Adrenal gland (tissue), 12 donors: ENCODE data around the gene VWF. TPM values are rescaled to one million over a fixed set of nuclear protein-coding genes. Genes with fewer than 3 reads are reported as not detected.
A peak's percentile ranks its signal among the peaks of the same experiment; 100 is the strongest.

ENCODE experiments used
- DNase-seq, 7 donors: peaks; one replicate each; pipeline ENCODE4 v3.0.0-alpha.2; 2019 to 2020
- H3K27ac ChIP-seq, 5 donors: fragments of 200-600 bp; sonication (generic) in 4 of 5; 1 replicate in 3 of 5; 2 replicates in 2 of 5; pipeline versions ENCODE4 v1.5.1 to v1.8.0; 2016 to 2020; ENCODE audit warnings: mild to moderate bottlenecking in 1 of 5
- H3K27me3 ChIP-seq: fragments of 200-600 bp; 2 replicates; pipeline ENCODE4 v1.8.0; 2021
- H3K36me3 ChIP-seq, 2 donors: fragments of 200-600 bp; replicated peaks in 1 of 2; 1 replicate in 1 of 2; 2 replicates in 1 of 2; pipeline versions ENCODE4 v1.5.1 to v1.8.0; 2018 to 2022
- H3K4me1 ChIP-seq, 2 donors: fragments of 200-600 bp; replicated peaks in 1 of 2; 1 replicate in 1 of 2; 2 replicates in 1 of 2; pipeline versions ENCODE4 v1.5.1 to v1.8.0; 2018 to 2021
- H3K4me3 ChIP-seq, 4 donors: fragments of 200-600 bp; sonication (generic) in 3 of 4; one replicate each; pipeline ENCODE4 v1.5.1; 2016 to 2018
- H3K9me3 ChIP-seq, 3 donors: fragments of 200-600 bp; sonication (generic) in 1 of 3; replicated peaks in 1 of 3; 1 replicate in 2 of 3; 2 replicates in 1 of 3; pipeline versions ENCODE4 v1.5.1 to v1.8.0; 2016 to 2021
- POLR2A ChIP-seq, 2 donors: fragments of 450-650 bp; IDR thresholded peaks; one replicate each; pipeline ENCODE4 v1.6.1; 2017; ENCODE audit warnings: antibody characterized with exemption in 2 of 2, mild to moderate bottlenecking in 2 of 2, moderate library complexity in 1 of 2
- WGBS, 4 donors: extraction: QIAGEN DNeasy Blood & Tissue Kit in 2 of 4; methylation state at CpG; one replicate each; pipeline versions ENCODE4 v1.1.5 to v1.1.7; 2013 to 2017; 5-methylcytosine and 5-hydroxymethylcytosine counted together
- intact Hi-C, 2 donors: fragments of 100-400 bp; cut with DNase I; formaldehyde crosslinking; loops; one replicate each; pipeline versions ENCODE4 v1.14.1 to v1.15.0; 2022 to 2023
- polyA plus RNA-seq, 3 donors: library from polyadenylated mRNA; stranded (reverse); fragments of 200-250 nt in 2 of 3; fragments of 350-450 nt in 1 of 3; fragmentation: Illumina TruSeq in 1 of 3; extraction: RNeasy Lipid Tissue Mini Kit (QIAGEN cat#74804) in 1 of 3; gene quantifications; one replicate each; pipeline ENCODE4 v1.2.3, GENCODE V29; 2013 to 2014
- total RNA-seq, 9 donors: library from RNA; depleted of rRNA in 4 of 9; stranded (reverse); fragments of >200 nt in 4 of 9; fragments of 120-200 nt in 1 of 9; fragmentation: NEBNext Ultra II Directional in 1 of 9; extraction: Animal tissue kit (Norgen Biotek cat#: 25700) in 1 of 9; gene quantifications; one replicate each; pipeline versions ENCODE4 v1.1.0 to v1.2.4, GENCODE V29; 2013 to 2023
- TF ChIP-seq, protein P1 (sequence below), 6 experiments: fragments of 450-650 bp in 4 of 6; fragments of 200-600 bp in 2 of 6; sonication (generic) in 1 of 6; IDR thresholded peaks; 1 replicate in 5 of 6; 2 replicates in 1 of 6; pipeline versions ENCODE4 v1.5.1 to v1.8.0; 2016 to 2021; ENCODE audit warnings: antibody characterized with exemption in 6 of 6, mild to moderate bottlenecking in 2 of 6, moderate library complexity in 1 of 6
- donor health status: healthy with polysubstance abuse.
- donor health status: Bipolar disorder and iron deficiency.
- donor health status: DM: yes; HTN: yes; CAD: no.
- donor health status: DM: no; HTN: no; CAD: no.
- donor health status: DM: no; HTN: no; CAD: no.
- donor health status: DM: yes; HTN: yes; CAD: no.

Gene VWF
- total and polyA plus RNA-seq, 12 donors, result 2.0 to 60.1 (median 36.2) TPM

DNA sequence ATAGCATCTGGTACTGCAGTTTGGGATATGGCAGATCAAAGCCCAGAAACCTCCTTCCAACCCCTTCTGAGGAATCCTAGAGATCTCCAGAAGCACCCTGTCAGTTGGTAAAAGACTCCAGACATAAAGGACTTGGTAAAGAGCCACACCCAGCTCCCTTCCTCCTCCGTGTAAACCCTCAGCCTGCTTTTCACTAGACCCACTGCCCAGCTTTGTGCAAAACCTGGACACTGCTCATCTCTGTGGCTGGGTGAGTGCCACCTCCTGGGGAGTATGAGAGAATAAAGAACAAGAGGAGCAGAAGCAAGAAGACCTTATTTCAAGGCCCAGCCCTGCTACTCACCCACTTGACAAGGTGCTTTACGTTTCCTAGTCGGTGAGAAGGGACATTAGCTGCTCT is 212.5 kb downstream of the VWF start:
- Histone ChIP-seq H3K27ac (no peak overlapping the region), H3K36me3 (no peaks in the 10 kb centered on the region), H3K4me1 (no peaks in the 10 kb centered on the region), H3K27me3 (no peaks in the 10 kb centered on the region), H3K9me3 (no peaks in the 10 kb centered on the region), H3K4me3 (no peak overlapping the region)
- intact Hi-C loops, result no loop called here
- TF ChIP-seq, protein P1, sequence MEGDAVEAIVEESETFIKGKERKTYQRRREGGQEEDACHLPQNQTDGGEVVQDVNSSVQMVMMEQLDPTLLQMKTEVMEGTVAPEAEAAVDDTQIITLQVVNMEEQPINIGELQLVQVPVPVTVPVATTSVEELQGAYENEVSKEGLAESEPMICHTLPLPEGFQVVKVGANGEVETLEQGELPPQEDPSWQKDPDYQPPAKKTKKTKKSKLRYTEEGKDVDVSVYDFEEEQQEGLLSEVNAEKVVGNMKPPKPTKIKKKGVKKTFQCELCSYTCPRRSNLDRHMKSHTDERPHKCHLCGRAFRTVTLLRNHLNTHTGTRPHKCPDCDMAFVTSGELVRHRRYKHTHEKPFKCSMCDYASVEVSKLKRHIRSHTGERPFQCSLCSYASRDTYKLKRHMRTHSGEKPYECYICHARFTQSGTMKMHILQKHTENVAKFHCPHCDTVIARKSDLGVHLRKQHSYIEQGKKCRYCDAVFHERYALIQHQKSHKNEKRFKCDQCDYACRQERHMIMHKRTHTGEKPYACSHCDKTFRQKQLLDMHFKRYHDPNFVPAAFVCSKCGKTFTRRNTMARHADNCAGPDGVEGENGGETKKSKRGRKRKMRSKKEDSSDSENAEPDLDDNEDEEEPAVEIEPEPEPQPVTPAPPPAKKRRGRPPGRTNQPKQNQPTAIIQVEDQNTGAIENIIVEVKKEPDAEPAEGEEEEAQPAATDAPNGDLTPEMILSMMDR (IDR thresholded peaks at IDR 0.05), result no peak
- TF ChIP-seq POLR2A (IDR thresholded peaks at IDR 0.05), result no peak
- peak in 1 of 7 donors; percentile 24 for DNase-seq
- 51 to 68% (median 57%) methylated on average over 3 of the region's 3 CpGs for WGBS, 4 donors

GRCh38 chr12:5910790-5911548 is 213.5 kb downstream of the VWF start:
- Histone ChIP-seq H3K4me3 (no peak overlapping the region), H3K9me3 (no peaks in the 10 kb centered on the region), H3K27me3 (no peaks in the 10 kb centered on the region), H3K4me1 (no peaks in the 10 kb centered on the region), H3K27ac (no peak overlapping the region), H3K36me3 (no peaks in the 10 kb centered on the region)
- DNase-seq, result no peak
- intact Hi-C loops, result no loop called here
- no peak for TF ChIP-seq POLR2A (IDR thresholded peaks at IDR 0.05)
- TF ChIP-seq, protein P1 (IDR thresholded peaks at IDR 0.05), result no peak
- WGBS, 4 donors, result 64 to 84% (median 71%) methylated on average over 6 to 7 of the region's 7 CpGs

DNA sequence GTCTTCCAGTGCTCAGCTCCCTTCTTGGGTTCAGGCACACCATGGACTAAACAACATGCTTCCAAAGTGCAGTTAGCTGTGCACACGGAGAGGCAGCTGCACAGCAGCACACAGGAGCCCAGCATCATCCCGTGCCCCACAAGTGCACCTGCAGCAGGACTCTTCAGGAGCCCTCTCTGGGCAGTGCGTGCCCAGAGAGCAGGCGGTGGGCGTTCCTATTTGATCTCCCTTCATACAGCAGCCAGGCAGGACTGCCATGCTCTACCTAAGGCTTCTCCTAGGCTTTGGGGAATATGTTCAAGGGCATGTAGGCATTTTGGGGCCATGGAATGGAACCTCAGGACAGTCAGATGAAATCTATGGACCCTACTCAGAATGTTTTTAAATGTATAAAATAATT is 214.9 kb downstream of the VWF start:
- intact Hi-C loops, result no loop called here
- TF ChIP-seq POLR2A (IDR thresholded peaks at IDR 0.05), result no peak
- TF ChIP-seq, protein P1 (IDR thresholded peaks at IDR 0.05), result no peak
- no peaks in the 10 kb centered on the region for H3K36me3 ChIP-seq
- no peak overlapping the region for H3K4me3 ChIP-seq
- H3K27me3 ChIP-seq, result no peaks in the 10 kb centered on the region
- H3K27ac ChIP-seq, result no peak overlapping the region
- 50 to 93% (median 81%) methylated on average over 2 to 5 of the region's 5 CpGs for WGBS, 4 donors
- DNase-seq, result peak in 1 of 7 donors; percentile 18
- no peaks in the 10 kb centered on the region for H3K9me3 ChIP-seq
- no peaks in the 10 kb centered on the region for H3K4me1 ChIP-seq

DNA sequence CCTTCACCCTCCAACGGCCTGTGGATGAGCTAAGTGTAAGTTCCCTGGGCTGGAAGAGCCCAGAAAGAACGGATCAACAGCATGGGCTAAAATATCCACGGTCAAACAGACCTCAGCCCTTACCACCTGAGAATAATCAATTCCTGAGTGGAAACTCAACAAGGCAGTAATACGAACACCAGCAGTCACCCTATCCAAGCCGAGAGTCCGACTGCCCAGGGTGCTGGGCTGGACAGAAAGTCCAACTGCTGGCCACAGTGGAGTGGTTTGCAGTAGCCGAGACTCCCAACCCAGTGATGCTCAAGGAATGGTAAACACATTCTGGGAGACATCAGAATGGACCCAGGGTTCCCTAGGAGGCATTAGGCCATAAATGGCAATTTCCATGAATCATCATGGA is 216.2 kb downstream of the VWF start:
- H3K36me3 ChIP-seq, result no peaks in the 10 kb centered on the region
- no peaks in the 10 kb centered on the region for H3K27me3 ChIP-seq
- H3K4me1 ChIP-seq, result no peaks in the 10 kb centered on the region
- no peaks in the 10 kb centered on the region for H3K9me3 ChIP-seq
- DNase-seq, result no peak
- 75 to 84% (median 77%) methylated on average over 6 to 7 of the region's 7 CpGs for WGBS, 4 donors
- TF ChIP-seq, protein P1 (IDR thresholded peaks at IDR 0.05), result no peak
- no peak for TF ChIP-seq POLR2A (IDR thresholded peaks at IDR 0.05)
- intact Hi-C loops, result no loop called here
- H3K4me3 ChIP-seq, result no peak overlapping the region
- H3K27ac ChIP-seq, result no peak overlapping the region
